ENCODE measurements around the gene NUP50.
"Not testable (repeated sequence)": the region's sequence is repeated elsewhere in the genome, so short reads cannot be mapped to it uniquely, and the experiment has no call there.

Gene NUP50

GRCh38 chr22:45159652-45160462 is 3.9 kb upstream of the NUP50 start:
- no peak for DNase-seq (ENCODE audit: low read depth)

DNA sequence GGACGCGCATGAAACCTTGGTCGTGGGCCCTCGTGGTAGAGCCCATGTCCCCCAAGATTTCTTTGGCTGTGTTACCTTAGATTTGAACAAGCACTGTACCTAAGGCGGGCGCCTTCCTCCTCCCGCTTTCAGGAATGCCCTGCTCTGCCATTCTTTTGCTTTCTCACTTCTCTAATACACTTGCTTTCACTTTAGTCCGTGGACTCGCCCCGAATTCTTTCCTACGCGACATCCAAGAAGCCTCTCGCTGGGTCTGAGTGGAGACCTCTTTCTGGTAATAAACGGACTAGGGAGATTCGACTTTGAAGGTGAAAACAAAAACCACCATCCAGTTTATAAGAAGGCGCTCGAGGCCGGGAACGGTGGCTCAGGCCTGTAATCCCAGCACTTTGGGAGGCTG is 1.2 kb upstream of the NUP50 start:
- no peak for DNase-seq (ENCODE audit: low read depth)

DNA sequence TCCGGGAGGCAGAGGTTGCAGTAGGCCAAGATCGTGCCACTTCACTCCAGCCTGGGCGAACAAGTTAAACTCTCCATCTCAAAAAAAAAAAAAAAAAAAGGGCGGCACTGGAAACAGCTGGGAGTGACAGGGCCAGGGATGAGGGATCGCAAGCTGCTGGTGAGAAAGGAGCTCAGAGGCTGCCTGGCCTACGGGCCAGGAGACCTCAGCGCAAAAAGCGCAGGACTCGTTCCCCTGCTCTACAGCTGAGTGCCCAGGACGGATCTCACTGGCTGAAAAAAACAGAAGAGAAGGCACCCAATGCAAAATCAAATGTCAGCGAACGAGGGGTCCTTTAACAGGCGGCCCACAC is 650 bp upstream of the NUP50 start:
- no peak for DNase-seq (ENCODE audit: low read depth)

DNA sequence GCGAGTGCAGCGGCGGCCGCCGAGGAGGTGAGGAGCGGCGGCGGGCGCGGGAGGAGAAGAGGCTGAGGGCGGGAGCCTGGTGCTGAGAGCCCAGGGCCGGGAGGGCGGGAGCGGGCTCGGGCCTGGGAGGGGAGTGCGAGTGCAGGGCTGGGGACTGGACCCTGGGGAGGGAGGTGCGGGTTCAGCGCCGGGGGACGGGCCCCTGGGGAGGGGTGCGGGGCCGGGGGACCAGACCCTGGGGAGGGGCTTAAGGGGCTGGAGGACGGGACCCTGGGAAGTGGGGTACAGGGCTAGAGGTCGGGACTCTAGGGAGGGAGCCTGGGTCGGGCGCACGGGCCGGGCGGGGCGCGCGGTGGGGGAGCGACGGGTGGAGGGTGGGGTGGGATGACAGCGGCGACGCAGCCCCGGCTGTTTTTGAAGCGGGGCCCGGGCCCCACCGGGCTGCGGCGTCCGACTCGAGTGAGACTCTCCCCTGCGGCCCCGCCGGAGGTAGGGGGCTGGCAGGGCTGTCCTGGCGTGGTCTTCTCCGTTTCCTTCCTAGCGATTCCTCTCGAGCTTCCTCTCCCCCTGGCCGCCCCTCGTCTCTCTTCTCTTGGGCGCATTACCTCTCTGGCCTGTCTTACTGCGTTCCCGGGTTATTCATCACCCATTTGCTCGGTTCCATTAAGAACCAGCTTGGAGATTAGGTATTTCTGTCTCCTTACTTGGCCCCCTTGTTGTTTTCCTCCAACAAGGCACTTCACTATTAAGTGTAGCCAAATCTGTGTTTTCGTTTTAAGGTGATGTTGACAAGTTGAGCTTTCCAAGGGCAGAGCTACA is 754 bp downstream of the NUP50 start:
- DNase-seq (ENCODE audit: low read depth) = peak; percentile 25

GRCh38 chr22:45166932-45167331 is 3.2 kb downstream of the NUP50 start:
- no peak for DNase-seq (ENCODE audit: low read depth)

GRCh38 chr22:45169591-45170466 is 6.1 kb downstream of the NUP50 start:
- DNase-seq (ENCODE audit: low read depth) = no peak

DNA sequence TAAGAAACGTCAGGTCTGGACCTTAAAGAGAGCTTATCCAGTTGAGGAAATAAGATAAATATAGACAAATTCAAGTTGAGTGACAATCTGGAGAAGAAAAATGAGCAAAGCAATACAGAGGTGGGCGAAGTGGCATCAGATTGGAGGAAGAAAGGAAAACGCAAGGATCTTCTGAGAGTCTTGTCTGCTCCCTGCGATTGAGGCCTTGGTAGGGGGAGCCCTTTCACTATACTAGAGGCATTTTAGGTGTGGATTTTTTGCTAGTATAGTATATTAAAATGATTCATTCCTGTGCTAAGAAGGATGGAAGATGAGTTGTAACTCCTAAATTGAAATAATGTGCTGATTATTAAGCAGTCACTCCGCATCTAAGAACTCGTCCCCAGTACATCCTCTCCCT is 8.1 kb downstream of the NUP50 start:
- DNase-seq (ENCODE audit: low read depth) = no peak

DNA sequence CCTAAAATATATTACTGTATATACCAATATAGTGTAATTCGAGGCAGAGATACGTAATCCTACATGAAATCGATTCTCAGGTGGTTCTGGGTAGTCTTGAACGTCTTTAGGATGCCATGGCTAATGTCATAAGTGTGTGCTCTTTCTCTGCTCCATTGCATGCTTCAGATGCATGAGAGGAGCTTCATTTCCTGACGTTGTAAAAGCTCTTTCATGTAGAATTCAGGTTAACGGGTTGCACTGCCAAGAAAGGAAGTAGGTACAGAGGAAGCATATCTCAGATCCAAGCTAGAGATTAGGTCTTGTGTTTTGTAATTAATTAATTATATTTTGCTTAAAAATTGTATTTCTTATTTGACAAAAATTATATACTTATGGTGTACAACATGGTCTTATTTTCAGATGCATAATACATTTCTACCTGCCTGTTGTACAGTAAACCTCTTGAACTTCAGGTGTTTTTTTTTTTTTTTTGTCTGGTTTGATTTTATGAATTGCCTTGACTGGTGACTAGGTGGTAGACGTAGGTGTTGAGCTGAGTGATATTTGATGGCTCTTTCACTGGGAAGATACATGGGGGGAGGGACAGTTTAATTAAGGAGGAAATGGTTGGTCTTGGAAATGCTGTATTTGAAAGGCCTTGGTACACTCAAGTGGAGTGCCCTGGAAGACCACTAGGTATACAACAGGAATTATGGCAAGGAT is 9.3 kb downstream of the NUP50 start:
- DNase-seq (ENCODE audit: low read depth) = no peak

DNA sequence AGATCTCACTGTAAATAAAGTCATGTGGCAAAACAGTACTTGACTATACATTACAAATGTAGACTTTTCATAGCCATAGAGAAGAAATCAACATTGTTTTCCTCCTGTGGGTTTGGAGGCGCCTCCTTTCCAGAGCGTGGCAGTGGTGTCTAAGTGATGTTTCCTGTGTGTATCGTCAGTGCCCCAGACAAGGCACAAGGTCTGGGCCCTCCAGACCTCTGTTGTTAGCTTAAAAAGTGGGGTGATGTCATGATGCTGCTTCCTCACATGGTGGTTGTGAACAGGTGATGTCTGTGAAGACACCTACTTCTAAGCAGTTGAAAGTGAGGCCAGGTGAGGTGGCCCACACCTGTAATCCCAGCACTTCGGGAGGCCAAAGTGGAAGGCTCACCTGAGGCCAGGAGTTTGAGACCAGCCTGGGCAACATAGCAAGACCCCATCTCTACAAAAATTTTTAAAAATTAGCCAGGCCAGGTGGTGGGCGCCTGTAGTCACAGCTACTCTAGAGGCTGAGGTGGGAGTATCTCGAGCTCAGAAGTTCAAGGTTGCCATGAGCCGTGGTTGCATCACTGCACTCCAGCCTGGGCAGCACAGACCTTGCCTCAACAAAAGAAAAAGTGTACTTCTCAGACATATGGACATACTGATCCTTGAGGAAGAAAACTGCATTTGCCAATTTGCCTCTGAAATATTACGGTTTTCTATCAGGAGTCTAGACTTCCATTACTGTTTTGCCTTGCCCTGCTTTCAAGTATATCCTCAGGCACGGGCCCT is 15.7 kb downstream of the NUP50 start:
- no peak for DNase-seq (ENCODE audit: low read depth)

GRCh38 chr22:45180146-45180679 is 16.5 kb downstream of the NUP50 start:
- no peak for DNase-seq (ENCODE audit: low read depth)

GRCh38 chr22:45181240-45181639 is 17.5 kb downstream of the NUP50 start:
- no peak for DNase-seq (ENCODE audit: low read depth)

- no peak for DNase-seq (ENCODE audit: low read depth)
Observed at GRCh38 chr22:45181766-45182165, 18.0 kb downstream of the NUP50 start.

DNA sequence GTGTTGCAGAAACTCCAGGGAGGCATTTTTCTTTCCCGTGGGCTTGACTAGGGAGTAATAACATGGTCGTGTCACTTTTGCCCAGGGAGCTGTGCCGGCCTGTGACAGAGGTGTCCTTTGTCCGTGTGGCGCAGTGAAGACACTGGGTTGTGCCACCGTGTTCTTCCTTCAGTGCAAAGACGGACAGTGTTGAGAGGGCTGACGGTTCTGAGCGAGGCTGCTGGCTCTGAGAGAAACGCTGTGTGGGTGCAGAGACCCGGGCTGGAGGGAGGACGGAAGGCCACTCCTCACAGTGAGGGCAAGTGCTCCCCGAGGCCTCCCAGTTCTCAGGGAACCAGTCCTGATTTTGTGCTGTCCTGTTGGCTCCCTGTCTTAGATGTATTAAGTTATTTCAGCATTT is 20.2 kb downstream of the NUP50 start:
- no peak for DNase-seq (ENCODE audit: low read depth)

DNA sequence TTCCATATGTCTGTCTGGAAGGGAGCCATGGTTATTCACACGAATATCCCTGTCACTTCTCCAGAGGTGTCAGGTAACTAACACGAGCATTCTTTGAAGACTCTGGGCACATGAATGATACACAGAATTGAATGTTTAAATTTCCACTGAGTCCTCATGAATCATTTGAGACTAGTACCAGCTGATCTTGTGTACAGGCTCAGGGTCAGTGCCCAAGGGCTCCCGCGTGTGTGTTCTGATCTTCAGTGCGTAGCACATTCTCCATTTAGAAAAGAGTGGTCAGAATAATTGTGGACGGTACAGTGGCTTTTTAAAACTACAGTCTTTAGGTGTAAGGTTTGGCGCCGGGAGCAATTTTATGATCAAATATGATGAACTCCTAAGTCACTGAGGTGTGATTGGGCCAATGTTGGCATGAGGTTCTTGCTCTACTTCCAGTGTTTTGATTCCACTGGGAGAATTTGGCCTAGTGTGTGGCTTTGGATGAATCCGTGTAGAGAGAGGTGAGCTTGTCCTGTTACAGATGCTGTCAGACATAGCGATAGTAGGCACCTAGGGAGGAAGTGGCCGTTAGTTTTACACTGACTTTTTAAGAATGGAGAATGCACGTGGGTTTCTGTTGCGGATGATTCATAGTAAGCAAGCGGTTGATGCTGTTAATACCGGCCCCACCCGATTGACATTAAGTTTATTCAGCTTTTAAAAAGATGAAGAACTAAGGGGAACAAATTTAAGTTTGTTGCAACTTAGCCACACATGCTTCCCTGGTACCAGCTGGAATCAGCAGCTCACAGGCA is 22.2 kb downstream of the NUP50 start:
- no peak for DNase-seq (ENCODE audit: low read depth)

DNA sequence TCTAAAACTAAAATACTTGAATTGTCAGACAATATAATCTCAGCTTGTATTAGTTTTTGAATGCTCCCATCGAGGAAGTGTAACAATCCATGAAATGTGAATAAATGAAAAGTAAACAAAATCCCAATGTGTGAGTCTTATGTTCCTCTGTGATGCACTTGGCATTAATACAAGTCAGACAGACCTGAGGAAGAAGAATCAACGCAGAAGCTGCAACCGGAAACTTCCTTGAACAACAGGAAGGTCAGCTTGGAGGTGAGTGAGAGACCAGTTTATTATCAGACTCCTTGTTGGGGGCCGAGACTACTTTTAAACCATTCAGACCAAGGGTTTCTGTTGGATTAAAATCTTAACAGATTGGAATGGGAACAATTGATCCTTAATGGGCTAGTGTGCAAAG is 24.2 kb downstream of the NUP50 start:
- DNase-seq (ENCODE audit: low read depth) = no peak

GRCh38 chr22:45188779-45189178 is 25.1 kb downstream of the NUP50 start:
- DNase-seq (ENCODE audit: low read depth) = no peak

DNA sequence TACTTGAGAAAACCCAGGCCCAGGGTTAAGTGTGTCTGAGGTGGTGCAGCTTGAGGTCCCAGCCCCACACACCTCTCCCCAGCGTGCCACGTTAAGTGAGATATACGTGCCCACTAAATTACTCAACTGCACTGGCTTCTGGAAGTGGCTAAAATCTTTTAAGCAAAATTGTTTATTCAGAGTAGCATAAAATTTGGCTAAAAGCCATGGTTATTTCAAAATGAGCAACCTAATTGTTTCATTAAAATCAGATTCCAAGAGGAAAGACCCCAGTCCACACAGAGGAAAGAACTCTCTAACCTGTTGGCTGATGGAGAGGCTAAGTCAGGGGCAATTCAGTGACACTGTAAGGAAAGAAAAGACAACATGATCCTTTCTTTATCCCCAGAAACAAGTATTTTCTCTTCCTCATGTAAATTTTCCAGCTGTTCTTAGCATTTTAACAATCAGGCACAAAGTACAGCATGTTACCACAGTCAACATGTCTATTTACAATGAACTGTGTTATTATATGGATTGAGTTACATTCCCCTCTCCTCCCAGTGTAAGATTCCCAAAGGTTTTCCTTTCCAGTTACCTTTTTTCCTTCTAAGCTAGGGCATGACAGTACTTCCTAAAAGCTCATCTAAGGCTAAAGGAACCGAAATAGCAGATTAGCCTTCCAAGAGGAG is 26.6 kb downstream of the NUP50 start:
- no peak for DNase-seq (ENCODE audit: low read depth)

GRCh38 chr22:45191746-45192145 is 28.0 kb downstream of the NUP50 start:
- DNase-seq (ENCODE audit: low read depth) = not testable (repeated sequence)

DNA sequence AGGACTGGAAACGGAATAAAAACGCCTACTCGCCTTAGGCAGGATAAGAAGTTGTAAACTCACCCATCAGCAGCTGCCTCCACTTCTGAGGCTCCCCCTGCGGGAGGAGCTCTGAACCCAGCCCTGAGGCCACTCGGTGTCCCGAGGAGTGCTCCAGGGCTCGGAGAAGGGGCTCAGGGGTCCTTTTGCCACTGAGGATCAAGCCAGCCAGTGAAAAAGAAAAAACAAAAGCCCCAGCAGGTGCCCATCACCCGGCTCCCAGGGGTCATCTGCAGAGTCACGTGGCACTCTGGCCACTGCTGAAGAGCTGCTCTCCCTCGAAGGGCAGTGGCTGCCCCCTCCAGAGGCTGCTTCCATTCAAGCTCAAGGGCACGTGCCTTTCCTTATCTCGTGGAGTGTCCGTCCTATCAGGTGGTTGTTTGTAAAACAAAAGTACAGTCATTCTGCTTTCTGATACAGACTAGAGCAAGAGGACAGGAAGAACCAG is 29.0 kb downstream of the NUP50 start:
- DNase-seq (ENCODE audit: low read depth) = no peak

All from stimulated activated CD8-positive, alpha-beta memory T cell treated with anti-CD3 and anti-CD28 coated beads, Interleukin-12 subunit alpha, Interleukin-12 subunit beta, amount 100 ng/mL, for 4 hours (primary cell).